Breast epithelium (tissue), 4 donors: Measurements from ENCODE around the gene ABHD13. TPM values are rescaled to one million over a fixed set of nuclear protein-coding genes. Genes with fewer than 3 reads are reported as not detected.

ENCODE experiments used
- DNase-seq, 2 donors: peaks; one replicate each; pipeline ENCODE4 v3.0.0-alpha.2; 2019; ENCODE audit warnings: low spot score in 2 of 2
- H3K27ac ChIP-seq, 2 donors: fragments of 200-600 bp; sonication (generic) in 1 of 2; one replicate each; pipeline ENCODE4 v1.5.1; 2016 to 2019; ENCODE audit warnings: mild to moderate bottlenecking in 1 of 2
- H3K27me3 ChIP-seq, 2 donors: fragments of 200-600 bp; sonication (generic) in 1 of 2; one replicate each; pipeline versions ENCODE4 v1.5.1 to v1.6.0; 2017 to 2019; ENCODE audit warnings: control low read depth in 1 of 2, mild to moderate bottlenecking in 1 of 2
- H3K36me3 ChIP-seq: fragments of 200-600 bp; one replicate; pipeline ENCODE4 v1.5.1; 2019
- H3K4me1 ChIP-seq, 2 donors: fragments of 200-600 bp; sonication (generic); one replicate each; pipeline ENCODE4 v1.5.1; 2016 to 2019; ENCODE audit warnings: control low read depth in 1 of 2
- H3K4me3 ChIP-seq, 3 donors: fragments of 200-600 bp; sonication (generic); 1 replicate in 2 of 3; 2 replicates in 1 of 3; pipeline ENCODE4 v1.5.1; 2016 to 2019; ENCODE audit warnings: mild to moderate bottlenecking in 3 of 3, moderate library complexity in 2 of 3
- H3K9me3 ChIP-seq, 2 donors: fragments of 200-600 bp; sonication (generic) in 1 of 2; one replicate each; pipeline ENCODE4 v1.5.1; 2016 to 2019; ENCODE audit warnings: control low read depth in 1 of 2
- CTCF ChIP-seq, 3 donors: fragments of 450-650 bp; IDR thresholded peaks; one replicate each; pipeline ENCODE4 v1.5.1; 2016 to 2017; ENCODE audit warnings: antibody characterized with exemption in 3 of 3, mild to moderate bottlenecking in 3 of 3, moderate library complexity in 3 of 3
- POLR2A ChIP-seq: fragments of 450-650 bp; IDR thresholded peaks from one replicate; pipeline ENCODE4 v1.6.1; 2016; ENCODE audit warnings: antibody characterized with exemption, mild to moderate bottlenecking, moderate library complexity
- POLR2AphosphoS5 ChIP-seq, 3 donors: sonication (generic); formaldehyde crosslinking; IDR thresholded peaks; one replicate each; pipeline ENCODE4 v1.6.1; 2017; ENCODE audit warnings: antibody characterized with exemption in 3 of 3
- intact Hi-C: fragments of 100-400 bp; cut with DNase I; formaldehyde crosslinking; loops from one replicate; pipeline ENCODE4 v1.15.1; 2023; ENCODE audit warnings: low total_unique reads
- total RNA-seq, 3 donors: library from RNA; depleted of rRNA; stranded (reverse); fragments of >200 nt; gene quantifications; one replicate each; pipeline ENCODE4 v1.1.0, GENCODE V29; 2016

Gene ABHD13
- total RNA-seq, 3 donors from 2014 or later = 9.9 to 20.5 (median 14.4) TPM

GRCh38 chr13:108281901-108282300, 63.7 kb downstream of the ABHD13 start:
- intact Hi-C loops = no loop called here
- no peak overlapping the region for H3K4me3 ChIP-seq
- no peak for DNase-seq
- no peaks in the 10 kb centered on the region for H3K9me3 ChIP-seq
- TF ChIP-seq POLR2AphosphoS5 (IDR thresholded peaks at IDR 0.05) (no peak), CTCF (IDR thresholded peaks at IDR 0.05) (no peak), POLR2A (no peak)
- no peaks in the 10 kb centered on the region for H3K27me3 ChIP-seq
- no peaks in the 10 kb centered on the region for H3K4me1 ChIP-seq
- H3K36me3 ChIP-seq = no peaks in the 10 kb centered on the region
- no peak overlapping the region for H3K27ac ChIP-seq

GRCh38 chr13:108283110-108283509, 64.9 kb downstream of the ABHD13 start:
- no peaks in the 10 kb centered on the region for H3K9me3 ChIP-seq
- H3K27me3 ChIP-seq = no peaks in the 10 kb centered on the region
- no peaks in the 10 kb centered on the region for H3K4me1 ChIP-seq
- TF ChIP-seq POLR2A = no peak
- no peak for TF ChIP-seq CTCF (IDR thresholded peaks at IDR 0.05)
- TF ChIP-seq POLR2AphosphoS5 (IDR thresholded peaks at IDR 0.05) = no peak
- no peaks in the 10 kb centered on the region for H3K36me3 ChIP-seq
- no peak overlapping the region for H3K4me3 ChIP-seq
- H3K27ac ChIP-seq = no peak overlapping the region
- intact Hi-C loops = no loop called here
- DNase-seq = no peak

Other genes with a start within 250 kb of the ABHD13 start
- gene LIG4, start 2.9 kb upstream of the ABHD13 start, total RNA-seq = 10 to 100 TPM; 10.1 to 11.1 (median 10.1) TPM
- gene TNFSF13B, start 51.3 kb downstream of the ABHD13 start, total RNA-seq = 1 to 10 TPM; 3.2 to 4.5 (median 3.9) TPM